GM23338 (cell line): ENCODE measurements around the gene SYT9. TPM values are rescaled to one million over a fixed set of nuclear protein-coding genes. Genes with fewer than 3 reads are reported as not detected.

Experiments
- ATAC-seq: fragments of 200-7000 bp; cut with Tn5 transposase; 3 replicates; pipeline ENCODE4 v1.9.1; 2020
- DNase-seq: peaks from one replicate; pipeline ENCODE4 v3.0.0-alpha.2; 2015; ENCODE audit warnings: low spot score
- H2AFZ ChIP-seq: fragments of 200-600 bp; sonication (generic); 2 replicates; pipeline ENCODE4 v1.8.0; 2016; ENCODE audit warnings: antibody characterized with exemption, mild to moderate bottlenecking, moderate library complexity
- H3F3A ChIP-seq: fragments of 200-600 bp; sonication (generic); replicated peaks from 2 replicates; pipeline ENCODE4 v1.8.0; 2017; ENCODE audit warnings: antibody characterized with exemption, mixed run types, low read depth
- H3K27ac ChIP-seq: fragments of 200-600 bp; sonication (generic); 2 replicates; pipeline ENCODE4 v1.6.1; 2016; ENCODE audit warnings: low read depth
- H3K27me3 ChIP-seq: fragments of 200-600 bp; sonication (generic); 2 replicates; pipeline ENCODE4 v1.8.0; 2016; ENCODE audit warnings: mild to moderate bottlenecking, mixed run types, moderate library complexity; ENCODE audit not compliant: insufficient read depth
- H3K36me3 ChIP-seq: fragments of 200-600 bp; sonication (generic); 2 replicates; pipeline ENCODE4 v1.8.0; 2016; ENCODE audit warnings: mild to moderate bottlenecking; ENCODE audit not compliant: insufficient read depth
- H3K4me1 ChIP-seq: fragments of 200-600 bp; sonication (generic); 2 replicates; pipeline ENCODE4 v1.8.0; 2016; ENCODE audit warnings: mild to moderate bottlenecking, moderate library complexity; ENCODE audit not compliant: insufficient read depth
- H3K4me2 ChIP-seq: fragments of 200-600 bp; sonication (generic); 2 replicates; pipeline ENCODE4 v1.7.1; 2017; ENCODE audit warnings: mixed run types
- H3K4me3 ChIP-seq: fragments of 200-600 bp; sonication (generic); 2 replicates; pipeline ENCODE4 v1.6.1; 2016; ENCODE audit warnings: mixed run types
- H3K79me2 ChIP-seq: fragments of 200-600 bp; sonication (generic); replicated peaks from 2 replicates; pipeline ENCODE4 v1.8.0; 2017; ENCODE audit warnings: mild to moderate bottlenecking; ENCODE audit not compliant: insufficient read depth
- H3K9me2 ChIP-seq: fragments of 200-600 bp; sonication (generic); 2 replicates; pipeline ENCODE4 v1.8.0; 2017; ENCODE audit not compliant: insufficient read depth
- H4K20me1 ChIP-seq: fragments of 200-600 bp; sonication (generic); replicated peaks from 2 replicates; pipeline ENCODE4 v1.8.0; 2017; ENCODE audit warnings: mild to moderate bottlenecking; ENCODE audit not compliant: insufficient read depth
- H3K27ac Mint-ChIP-seq: 2 replicates; pipeline ENCODE4 v1.8.0; 2020; ENCODE audit warnings: inconsistent platforms, mild to moderate bottlenecking, moderate library complexity, mixed read lengths
- H3K27me3 Mint-ChIP-seq: 3 replicates; pipeline ENCODE4 v1.8.0; 2022; ENCODE audit warnings: low read depth, mild to moderate bottlenecking, moderate library complexity, mixed read lengths, inconsistent platforms; ENCODE audit not compliant: insufficient read depth, poor library complexity
- H3K36me3 Mint-ChIP-seq: 3 replicates; pipeline ENCODE4 v1.8.0; 2021; ENCODE audit warnings: low read depth, mild to moderate bottlenecking, inconsistent platforms, moderate library complexity, mixed read lengths
- H3K4me1 Mint-ChIP-seq: 3 replicates; pipeline ENCODE4 v1.8.0; 2020; ENCODE audit warnings: mild to moderate bottlenecking, inconsistent platforms, mixed read lengths
- H3K4me3 Mint-ChIP-seq: 3 replicates; pipeline ENCODE4 v1.8.0; 2021; ENCODE audit warnings: moderate library complexity, mild to moderate bottlenecking, inconsistent platforms, mixed read lengths
- H3K9me3 Mint-ChIP-seq: 3 replicates; pipeline ENCODE4 v1.8.0; 2020; ENCODE audit warnings: moderate library complexity, mild to moderate bottlenecking, inconsistent platforms, mixed read lengths
- CREB1 ChIP-seq: fragments of 250-450 bp; sonication (Bioruptor Pico); IDR thresholded peaks from 2 replicates; pipeline ENCODE4 v1.5.0; 2020; ENCODE audit warnings: low read depth, mild to moderate bottlenecking, moderate library complexity
- EZH2 ChIP-seq: fragments of 200-600 bp; sonication (generic); IDR thresholded peaks from one replicate; pipeline ENCODE4 v1.8.0; 2017; ENCODE audit warnings: antibody characterized with exemption, mild to moderate bottlenecking, low read depth; ENCODE audit not compliant: unreplicated experiment
- EZH2phosphoT487 ChIP-seq: fragments of 200-600 bp; sonication (generic); IDR thresholded peaks from one replicate; pipeline ENCODE4 v1.8.1; 2018; ENCODE audit warnings: antibody characterized with exemption; ENCODE audit not compliant: unreplicated experiment
- JUNB ChIP-seq: IDR thresholded peaks from one replicate; pipeline ENCODE4 v1.6.1; 2016; ENCODE audit warnings: antibody characterized with exemption; ENCODE audit not compliant: unreplicated experiment
- NANOG ChIP-seq: IDR thresholded peaks from 2 replicates; pipeline ENCODE4 v1.6.1; 2016; ENCODE audit warnings: antibody characterized with exemption, borderline replicate concordance
- POLR2AphosphoS5 ChIP-seq: IDR thresholded peaks from 2 replicates; pipeline ENCODE4 v1.6.1; 2016; ENCODE audit warnings: antibody characterized with exemption, low read depth
- STAT1 ChIP-seq: IDR thresholded peaks from one replicate; pipeline ENCODE4 v1.6.1; 2016; ENCODE audit warnings: antibody characterized with exemption; ENCODE audit not compliant: unreplicated experiment
- ZNF114 ChIP-seq: fragments of 250-450 bp; sonication (Bioruptor Pico); IDR thresholded peaks from 2 replicates; pipeline ENCODE4 v1.5.0; 2020; ENCODE audit warnings: mild to moderate bottlenecking, moderate library complexity
- ZNF331 ChIP-seq: fragments of 250-450 bp; sonication (Bioruptor Pico); IDR thresholded peaks from 2 replicates; pipeline ENCODE4 v1.5.0; 2020; ENCODE audit warnings: low read depth, mild to moderate bottlenecking, moderate library complexity
- polyA plus RNA-seq: library from polyadenylated mRNA; unstranded; fragments of >200 nt; fragmentation: Nextera tagmentation; extraction: Ambion mirVana; gene quantifications from 2 replicates; pipeline ENCODE4 v1.2.1, GENCODE V29; 2016
- total RNA-seq: library from RNA; depleted of rRNA; stranded (reverse); fragments of >200 nt; shearing (Covaris generic); gene quantifications from 2 replicates; pipeline ENCODE4 v1.2.3, GENCODE V29; 2014
- TF ChIP-seq, protein P1 (sequence below), 2 experiments: fragments of 200-600 bp in 1 of 2; sonication (generic) in 1 of 2; conservative IDR thresholded peaks; 2 replicates each; pipeline versions ENCODE4 v1.5.1 to v1.6.1; 2016 to 2017; ENCODE audit warnings: antibody characterized with exemption in 2 of 2, low read depth in 2 of 2, mild to moderate bottlenecking in 2 of 2, moderate library complexity in 1 of 2
- TF ChIP-seq, protein P2 (sequence below): fragments of 250-450 bp; sonication (Bioruptor Pico); IDR thresholded peaks from 2 replicates; pipeline ENCODE4 v1.5.0; 2020; ENCODE audit warnings: mild to moderate bottlenecking, moderate library complexity
- TF ChIP-seq, protein P3 (sequence below): IDR thresholded peaks from 2 replicates; pipeline ENCODE4 v1.6.1; 2016; ENCODE audit warnings: antibody characterized with exemption
- TF ChIP-seq, protein P4 (sequence below): IDR thresholded peaks from one replicate; pipeline ENCODE4 v1.6.1; 2018; ENCODE audit warnings: antibody characterized with exemption; ENCODE audit not compliant: unreplicated experiment

The SYT9 gene
- total and polyA plus RNA-seq, 2 experiments from 2014 or later: 0.91 to 2.4 TPM

DNA sequence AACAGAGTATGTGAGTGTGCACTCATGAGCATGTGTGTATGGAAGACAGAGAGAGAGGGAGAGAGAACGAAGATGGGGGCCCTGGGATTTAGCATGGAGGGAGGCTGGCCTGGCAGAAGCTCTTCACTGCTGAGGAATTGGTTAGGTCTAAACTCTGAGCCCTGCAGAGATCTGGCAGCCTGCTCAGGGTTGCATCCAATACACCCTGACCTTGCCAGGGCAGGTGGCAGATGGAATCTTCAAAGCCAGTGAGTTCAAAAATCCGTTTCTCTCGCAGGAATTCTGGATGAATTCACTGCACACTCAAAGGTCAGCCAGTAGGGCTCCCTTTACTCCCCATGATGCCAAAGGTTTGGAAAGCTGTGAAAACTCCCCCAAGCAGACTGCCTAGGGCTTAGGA, 172.2 kb downstream of the SYT9 start:
- H3K4me1 Mint-ChIP-seq: peaks cover 7% of the 10 kb centered on the region; the same call in 2 of the 3 replicates
- TF ChIP-seq NANOG (no peak), ZNF114 (CRISPR knock-in tag) (no peak), CREB1 (CRISPR knock-in tag) (no peak), ZNF331 (CRISPR knock-in tag) (no peak), JUNB (no peak), EZH2phosphoT487 (no peak), STAT1 (no peak), POLR2AphosphoS5 (no peak), EZH2 (no peak)
- TF ChIP-seq, protein P1, sequence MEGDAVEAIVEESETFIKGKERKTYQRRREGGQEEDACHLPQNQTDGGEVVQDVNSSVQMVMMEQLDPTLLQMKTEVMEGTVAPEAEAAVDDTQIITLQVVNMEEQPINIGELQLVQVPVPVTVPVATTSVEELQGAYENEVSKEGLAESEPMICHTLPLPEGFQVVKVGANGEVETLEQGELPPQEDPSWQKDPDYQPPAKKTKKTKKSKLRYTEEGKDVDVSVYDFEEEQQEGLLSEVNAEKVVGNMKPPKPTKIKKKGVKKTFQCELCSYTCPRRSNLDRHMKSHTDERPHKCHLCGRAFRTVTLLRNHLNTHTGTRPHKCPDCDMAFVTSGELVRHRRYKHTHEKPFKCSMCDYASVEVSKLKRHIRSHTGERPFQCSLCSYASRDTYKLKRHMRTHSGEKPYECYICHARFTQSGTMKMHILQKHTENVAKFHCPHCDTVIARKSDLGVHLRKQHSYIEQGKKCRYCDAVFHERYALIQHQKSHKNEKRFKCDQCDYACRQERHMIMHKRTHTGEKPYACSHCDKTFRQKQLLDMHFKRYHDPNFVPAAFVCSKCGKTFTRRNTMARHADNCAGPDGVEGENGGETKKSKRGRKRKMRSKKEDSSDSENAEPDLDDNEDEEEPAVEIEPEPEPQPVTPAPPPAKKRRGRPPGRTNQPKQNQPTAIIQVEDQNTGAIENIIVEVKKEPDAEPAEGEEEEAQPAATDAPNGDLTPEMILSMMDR (conservative IDR thresholded peaks at IDR 0.05; ENCODE audit: low read depth in 2 of 2): no peak
- TF ChIP-seq, protein P2, sequence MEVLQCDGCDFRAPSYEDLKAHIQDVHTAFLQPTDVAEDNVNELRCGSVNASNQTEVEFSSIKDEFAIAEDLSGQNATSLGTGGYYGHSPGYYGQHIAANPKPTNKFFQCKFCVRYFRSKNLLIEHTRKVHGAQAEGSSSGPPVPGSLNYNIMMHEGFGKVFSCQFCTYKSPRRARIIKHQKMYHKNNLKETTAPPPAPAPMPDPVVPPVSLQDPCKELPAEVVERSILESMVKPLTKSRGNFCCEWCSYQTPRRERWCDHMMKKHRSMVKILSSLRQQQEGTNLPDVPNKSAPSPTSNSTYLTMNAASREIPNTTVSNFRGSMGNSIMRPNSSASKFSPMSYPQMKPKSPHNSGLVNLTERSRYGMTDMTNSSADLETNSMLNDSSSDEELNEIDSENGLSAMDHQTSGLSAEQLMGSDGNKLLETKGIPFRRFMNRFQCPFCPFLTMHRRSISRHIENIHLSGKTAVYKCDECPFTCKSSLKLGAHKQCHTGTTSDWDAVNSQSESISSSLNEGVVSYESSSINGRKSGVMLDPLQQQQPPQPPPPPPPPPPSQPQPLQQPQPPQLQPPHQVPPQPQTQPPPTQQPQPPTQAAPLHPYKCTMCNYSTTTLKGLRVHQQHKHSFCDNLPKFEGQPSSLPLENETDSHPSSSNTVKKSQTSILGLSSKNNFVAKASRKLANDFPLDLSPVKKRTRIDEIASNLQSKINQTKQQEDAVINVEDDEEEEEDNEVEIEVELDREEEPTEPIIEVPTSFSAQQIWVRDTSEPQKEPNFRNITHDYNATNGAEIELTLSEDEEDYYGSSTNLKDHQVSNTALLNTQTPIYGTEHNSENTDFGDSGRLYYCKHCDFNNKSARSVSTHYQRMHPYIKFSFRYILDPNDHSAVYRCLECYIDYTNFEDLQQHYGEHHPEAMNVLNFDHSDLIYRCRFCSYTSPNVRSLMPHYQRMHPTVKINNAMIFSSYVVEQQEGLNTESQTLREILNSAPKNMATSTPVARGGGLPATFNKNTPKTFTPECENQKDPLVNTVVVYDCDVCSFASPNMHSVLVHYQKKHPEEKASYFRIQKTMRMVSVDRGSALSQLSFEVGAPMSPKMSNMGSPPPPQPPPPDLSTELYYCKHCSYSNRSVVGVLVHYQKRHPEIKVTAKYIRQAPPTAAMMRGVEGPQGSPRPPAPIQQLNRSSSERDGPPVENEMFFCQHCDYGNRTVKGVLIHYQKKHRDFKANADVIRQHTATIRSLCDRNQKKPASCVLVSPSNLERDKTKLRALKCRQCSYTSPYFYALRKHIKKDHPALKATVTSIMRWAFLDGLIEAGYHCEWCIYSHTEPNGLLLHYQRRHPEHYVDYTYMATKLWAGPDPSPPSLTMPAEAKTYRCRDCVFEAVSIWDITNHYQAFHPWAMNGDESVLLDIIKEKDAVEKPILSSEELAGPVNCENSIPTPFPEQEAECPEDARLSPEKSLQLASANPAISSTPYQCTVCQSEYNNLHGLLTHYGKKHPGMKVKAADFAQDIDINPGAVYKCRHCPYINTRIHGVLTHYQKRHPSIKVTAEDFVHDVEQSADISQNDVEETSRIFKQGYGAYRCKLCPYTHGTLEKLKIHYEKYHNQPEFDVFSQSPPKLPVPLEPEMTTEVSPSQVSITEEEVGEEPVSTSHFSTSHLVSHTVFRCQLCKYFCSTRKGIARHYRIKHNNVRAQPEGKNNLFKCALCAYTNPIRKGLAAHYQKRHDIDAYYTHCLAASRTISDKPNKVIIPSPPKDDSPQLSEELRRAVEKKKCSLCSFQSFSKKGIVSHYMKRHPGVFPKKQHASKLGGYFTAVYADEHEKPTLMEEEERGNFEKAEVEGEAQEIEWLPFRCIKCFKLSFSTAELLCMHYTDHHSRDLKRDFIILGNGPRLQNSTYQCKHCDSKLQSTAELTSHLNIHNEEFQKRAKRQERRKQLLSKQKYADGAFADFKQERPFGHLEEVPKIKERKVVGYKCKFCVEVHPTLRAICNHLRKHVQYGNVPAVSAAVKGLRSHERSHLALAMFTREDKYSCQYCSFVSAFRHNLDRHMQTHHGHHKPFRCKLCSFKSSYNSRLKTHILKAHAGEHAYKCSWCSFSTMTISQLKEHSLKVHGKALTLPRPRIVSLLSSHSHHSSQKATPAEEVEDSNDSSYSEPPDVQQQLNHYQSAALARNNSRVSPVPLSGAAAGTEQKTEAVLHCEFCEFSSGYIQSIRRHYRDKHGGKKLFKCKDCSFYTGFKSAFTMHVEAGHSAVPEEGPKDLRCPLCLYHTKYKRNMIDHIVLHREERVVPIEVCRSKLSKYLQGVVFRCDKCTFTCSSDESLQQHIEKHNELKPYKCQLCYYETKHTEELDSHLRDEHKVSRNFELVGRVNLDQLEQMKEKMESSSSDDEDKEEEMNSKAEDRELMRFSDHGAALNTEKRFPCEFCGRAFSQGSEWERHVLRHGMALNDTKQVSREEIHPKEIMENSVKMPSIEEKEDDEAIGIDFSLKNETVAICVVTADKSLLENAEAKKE (CRISPR knock-in tag): no peak
- TF ChIP-seq, protein P3, sequence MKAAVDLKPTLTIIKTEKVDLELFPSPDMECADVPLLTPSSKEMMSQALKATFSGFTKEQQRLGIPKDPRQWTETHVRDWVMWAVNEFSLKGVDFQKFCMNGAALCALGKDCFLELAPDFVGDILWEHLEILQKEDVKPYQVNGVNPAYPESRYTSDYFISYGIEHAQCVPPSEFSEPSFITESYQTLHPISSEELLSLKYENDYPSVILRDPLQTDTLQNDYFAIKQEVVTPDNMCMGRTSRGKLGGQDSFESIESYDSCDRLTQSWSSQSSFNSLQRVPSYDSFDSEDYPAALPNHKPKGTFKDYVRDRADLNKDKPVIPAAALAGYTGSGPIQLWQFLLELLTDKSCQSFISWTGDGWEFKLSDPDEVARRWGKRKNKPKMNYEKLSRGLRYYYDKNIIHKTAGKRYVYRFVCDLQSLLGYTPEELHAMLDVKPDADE: no peak
- TF ChIP-seq, protein P4, sequence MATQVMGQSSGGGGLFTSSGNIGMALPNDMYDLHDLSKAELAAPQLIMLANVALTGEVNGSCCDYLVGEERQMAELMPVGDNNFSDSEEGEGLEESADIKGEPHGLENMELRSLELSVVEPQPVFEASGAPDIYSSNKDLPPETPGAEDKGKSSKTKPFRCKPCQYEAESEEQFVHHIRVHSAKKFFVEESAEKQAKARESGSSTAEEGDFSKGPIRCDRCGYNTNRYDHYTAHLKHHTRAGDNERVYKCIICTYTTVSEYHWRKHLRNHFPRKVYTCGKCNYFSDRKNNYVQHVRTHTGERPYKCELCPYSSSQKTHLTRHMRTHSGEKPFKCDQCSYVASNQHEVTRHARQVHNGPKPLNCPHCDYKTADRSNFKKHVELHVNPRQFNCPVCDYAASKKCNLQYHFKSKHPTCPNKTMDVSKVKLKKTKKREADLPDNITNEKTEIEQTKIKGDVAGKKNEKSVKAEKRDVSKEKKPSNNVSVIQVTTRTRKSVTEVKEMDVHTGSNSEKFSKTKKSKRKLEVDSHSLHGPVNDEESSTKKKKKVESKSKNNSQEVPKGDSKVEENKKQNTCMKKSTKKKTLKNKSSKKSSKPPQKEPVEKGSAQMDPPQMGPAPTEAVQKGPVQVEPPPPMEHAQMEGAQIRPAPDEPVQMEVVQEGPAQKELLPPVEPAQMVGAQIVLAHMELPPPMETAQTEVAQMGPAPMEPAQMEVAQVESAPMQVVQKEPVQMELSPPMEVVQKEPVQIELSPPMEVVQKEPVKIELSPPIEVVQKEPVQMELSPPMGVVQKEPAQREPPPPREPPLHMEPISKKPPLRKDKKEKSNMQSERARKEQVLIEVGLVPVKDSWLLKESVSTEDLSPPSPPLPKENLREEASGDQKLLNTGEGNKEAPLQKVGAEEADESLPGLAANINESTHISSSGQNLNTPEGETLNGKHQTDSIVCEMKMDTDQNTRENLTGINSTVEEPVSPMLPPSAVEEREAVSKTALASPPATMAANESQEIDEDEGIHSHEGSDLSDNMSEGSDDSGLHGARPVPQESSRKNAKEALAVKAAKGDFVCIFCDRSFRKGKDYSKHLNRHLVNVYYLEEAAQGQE: no peak
- no peaks in the 10 kb centered on the region for H3K9me3 Mint-ChIP-seq

More for the DNA sequence above, 172.2 kb downstream of the SYT9 start:
- DNase-seq: no peak
- no peak overlapping the region for H2AFZ ChIP-seq
- H3F3A ChIP-seq: no peaks in the 10 kb centered on the region
- no peaks in the 10 kb centered on the region for H4K20me1 ChIP-seq
- no peak overlapping the region for H3K4me2 ChIP-seq
- H3K36me3 Mint-ChIP-seq: no peaks in the 10 kb centered on the region
- no peak for ATAC-seq
- no peaks in the 10 kb centered on the region for H3K36me3 ChIP-seq
- H3K4me3 Mint-ChIP-seq: no peak overlapping the region
- no peak overlapping the region for H3K4me3 ChIP-seq
- H3K9me2 ChIP-seq: peaks cover 5% of the 10 kb centered on the region; the same call in 1 of the 2 replicates
- H3K27me3 Mint-ChIP-seq: no peaks in the 10 kb centered on the region
- no peak overlapping the region for H3K27ac ChIP-seq
- H3K4me1 ChIP-seq: no peaks in the 10 kb centered on the region
- no peaks in the 10 kb centered on the region for H3K79me2 ChIP-seq
- no peak overlapping the region; the same call in 1 of the 2 replicates for H3K27ac Mint-ChIP-seq
- H3K27me3 ChIP-seq: no peaks in the 10 kb centered on the region
